Lower leg skin (tissue), 3 donors: ENCODE data around the gene FCN3.

ENCODE experiments used
- CTCF ChIP-seq, 3 donors: fragments of 450-650 bp; IDR thresholded peaks; one replicate each; pipeline ENCODE4 v1.5.1; 2016; ENCODE audit warnings: antibody characterized with exemption in 3 of 3, mild to moderate bottlenecking in 3 of 3, moderate library complexity in 2 of 3
- POLR2A ChIP-seq, 2 donors: fragments of 450-650 bp; IDR thresholded peaks; one replicate each; pipeline ENCODE4 v1.6.1; 2016 to 2017; ENCODE audit warnings: antibody characterized with exemption in 2 of 2, mild to moderate bottlenecking in 1 of 2, moderate library complexity in 1 of 2

- TF ChIP-seq CTCF (IDR thresholded peaks at IDR 0.05) (no peak), POLR2A (IDR thresholded peaks at IDR 0.05) (no peak)
These were observed 23.1 kb upstream of the FCN3 start for GRCh38 chr1:27397749-27398148.
